Upper lobe of left lung (tissue), 6 donors: ENCODE measurements around the gene TTR. TPM values are rescaled to one million over a fixed set of nuclear protein-coding genes. Genes with fewer than 3 reads are reported as not detected.

Experiments used
- ATAC-seq, 2 donors: fragments of 200-7000 bp; cut with Tn5 transposase; one replicate each; pipeline ENCODE4 v1.9.1; 2022; ENCODE audit warnings: mild to moderate bottlenecking in 2 of 2, moderate library complexity in 2 of 2; ENCODE audit not compliant: low FRiP score in 2 of 2
- DNase-seq, 2 donors: peaks; one replicate each; pipeline ENCODE4 v3.0.0-alpha.2; 2019 to 2020
- H3K27ac ChIP-seq, 4 donors: fragments of 200-600 bp; sonication (generic); one replicate each; pipeline ENCODE4 v1.5.1; 2016 to 2019
- H3K27me3 ChIP-seq, 4 donors: fragments of 200-600 bp; sonication (generic); one replicate each; pipeline ENCODE4 v1.5.1; 2017 to 2019
- H3K36me3 ChIP-seq, 4 donors: fragments of 200-600 bp; sonication (generic); one replicate each; pipeline ENCODE4 v1.5.1; 2016 to 2019
- H3K4me1 ChIP-seq, 4 donors: fragments of 200-600 bp; sonication (generic); one replicate each; pipeline ENCODE4 v1.5.1; 2018 to 2019
- H3K4me3 ChIP-seq, 4 donors: fragments of 200-600 bp; sonication (generic); one replicate each; pipeline ENCODE4 v1.5.1; 2017 to 2019; ENCODE audit warnings: mild to moderate bottlenecking in 2 of 4, moderate library complexity in 1 of 4
- H3K9me3 ChIP-seq, 4 donors: fragments of 200-600 bp; sonication (generic); one replicate each; pipeline ENCODE4 v1.5.1; 2018 to 2019
- CTCF ChIP-seq, 6 experiments: fragments of 450-650 bp in 4 of 6; fragments of 200-600 bp in 2 of 6; sonication (generic) in 2 of 6; IDR thresholded peaks; one replicate each; pipeline ENCODE4 v1.5.1; 2016 to 2019; ENCODE audit warnings: antibody characterized with exemption in 6 of 6
- EP300 ChIP-seq, 4 donors: sonication (generic); formaldehyde crosslinking; IDR thresholded peaks; one replicate each; pipeline ENCODE4 v1.5.1; 2017; ENCODE audit warnings: antibody characterized with exemption in 4 of 4, control low read depth in 2 of 4
- POLR2A ChIP-seq, 4 donors: fragments of 450-650 bp; IDR thresholded peaks; one replicate each; pipeline ENCODE4 v1.5.1; 2016 to 2017; ENCODE audit warnings: antibody characterized with exemption in 4 of 4, mild to moderate bottlenecking in 2 of 4
- POLR2AphosphoS5 ChIP-seq, 2 donors: sonication (generic); formaldehyde crosslinking; IDR thresholded peaks; one replicate each; pipeline ENCODE4 v1.5.1; 2017; ENCODE audit warnings: antibody characterized with exemption in 2 of 2
- WGBS, 2 donors: methylation state at CpG; one replicate each; pipeline ENCODE4 v1.1.5; 2017 to 2018; 5-methylcytosine and 5-hydroxymethylcytosine counted together
- total RNA-seq, 6 donors: library from RNA; depleted of rRNA in 4 of 6; stranded (reverse); fragments of >200 nt in 4 of 6; gene quantifications; one replicate each; pipeline versions ENCODE4 v1.1.0 to v1.2.1, GENCODE V29; 2016 to 2021
- donor health status: DM: no; HTN: no; CAD: no; lungs with moderate emphysema.
- donor health status: DM: no; HTN: yes; CAD: no; lungs with severe emphysema.

TTR gene
- total RNA-seq, 6 donors from 2014 or later: 0.86 to 2.4 TPM; not detected in 4

DNA sequence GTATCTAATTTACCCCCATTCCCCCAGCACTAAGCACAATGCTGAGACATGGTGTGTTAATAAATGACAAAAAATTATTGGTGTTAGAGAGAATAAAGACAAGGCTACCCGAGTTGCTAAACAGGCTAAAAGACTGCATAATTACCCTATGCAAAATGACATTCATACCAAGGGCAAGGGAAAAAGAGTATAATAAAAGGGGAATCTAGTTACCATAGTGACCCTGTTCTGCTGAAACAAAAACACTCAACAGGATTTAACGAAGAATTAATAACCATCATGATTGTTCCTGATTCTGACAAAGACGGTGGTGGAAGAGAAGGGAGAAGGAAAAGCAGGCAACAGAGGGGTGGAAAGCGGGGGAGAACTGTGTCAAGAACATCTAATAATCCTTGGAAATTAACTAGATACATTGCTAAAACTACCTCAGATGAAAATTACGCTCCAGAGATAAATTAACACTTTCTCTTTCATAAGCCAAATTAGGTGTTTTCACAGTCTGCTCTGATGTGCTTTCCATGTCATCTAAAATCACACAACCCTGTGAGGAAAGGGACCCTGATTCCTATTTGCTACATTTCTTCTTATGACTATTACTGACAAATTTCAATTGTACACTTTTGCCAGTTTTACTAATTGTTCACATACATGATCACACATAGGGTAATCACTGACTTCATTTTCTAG is 25.5 kb downstream of the TTR start:
- Histone ChIP-seq H3K4me3 (no peak overlapping the region), H3K27ac (no peak overlapping the region), H3K27me3 (no peaks in the 10 kb centered on the region), H3K36me3 (no peaks in the 10 kb centered on the region), H3K4me1 (no peaks in the 10 kb centered on the region), H3K9me3 (no peaks in the 10 kb centered on the region)
- ATAC-seq: no peak
- WGBS, 2 donors: 66 to 70% methylated on average over 5 of the region's 5 CpGs
- no peak for DNase-seq
- no peak for TF ChIP-seq POLR2A (IDR thresholded peaks at IDR 0.05)
- no peak for TF ChIP-seq EP300 (IDR thresholded peaks at IDR 0.05)
- TF ChIP-seq POLR2AphosphoS5 (IDR thresholded peaks at IDR 0.05): no peak
- TF ChIP-seq CTCF (IDR thresholded peaks at IDR 0.05): no peak

- no peak for ATAC-seq
- no peak for DNase-seq
- no peak for TF ChIP-seq POLR2AphosphoS5 (IDR thresholded peaks at IDR 0.05)
- TF ChIP-seq POLR2A (IDR thresholded peaks at IDR 0.05): no peak
- TF ChIP-seq EP300 (IDR thresholded peaks at IDR 0.05): no peak
- TF ChIP-seq CTCF (IDR thresholded peaks at IDR 0.05): no peak
- no peaks in the 10 kb centered on the region for H3K36me3 ChIP-seq
- no peak overlapping the region for H3K27ac ChIP-seq
- no peak overlapping the region for H3K4me3 ChIP-seq
- H3K9me3 ChIP-seq: no peaks in the 10 kb centered on the region
- no peaks in the 10 kb centered on the region for H3K27me3 ChIP-seq
- no peaks in the 10 kb centered on the region for H3K4me1 ChIP-seq
- 92 to 95% methylated on average over 5 of the region's 5 CpGs for WGBS, 2 donors
These were observed 27.1 kb downstream of the TTR start for GRCh38 chr18:31618801-31619200.

DNA sequence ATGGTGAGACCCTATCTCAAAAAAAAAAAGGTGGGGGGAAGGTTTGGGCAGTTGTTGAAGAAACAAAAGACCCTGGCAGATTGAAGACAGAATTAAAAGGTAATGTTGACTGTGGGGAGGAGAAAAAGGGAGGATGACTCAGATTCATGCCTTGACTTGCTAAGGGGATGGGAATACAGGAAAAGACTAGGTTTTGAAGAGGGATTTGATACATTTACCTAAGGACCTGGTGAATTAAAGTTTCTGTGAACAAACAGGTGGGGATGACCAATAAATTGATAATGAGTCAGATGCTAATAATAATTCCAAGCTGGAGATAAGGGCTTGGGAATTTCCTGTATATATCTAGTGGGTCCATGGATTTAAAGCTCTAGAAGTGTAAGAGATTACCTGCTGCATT is 27.6 kb downstream of the TTR start:
- Histone ChIP-seq H3K36me3 (no peaks in the 10 kb centered on the region), H3K9me3 (no peaks in the 10 kb centered on the region), H3K4me1 (no peaks in the 10 kb centered on the region), H3K27ac (no peak overlapping the region), H3K4me3 (no peak overlapping the region), H3K27me3 (no peaks in the 10 kb centered on the region)
- no peak for TF ChIP-seq CTCF (IDR thresholded peaks at IDR 0.05)
- no peak for TF ChIP-seq EP300 (IDR thresholded peaks at IDR 0.05)
- no peak for TF ChIP-seq POLR2A (IDR thresholded peaks at IDR 0.05)
- no peak for TF ChIP-seq POLR2AphosphoS5 (IDR thresholded peaks at IDR 0.05)
- no peak for DNase-seq
- ATAC-seq: no peak

- no peak for TF ChIP-seq CTCF (IDR thresholded peaks at IDR 0.05)
- no peak for TF ChIP-seq EP300 (IDR thresholded peaks at IDR 0.05)
- TF ChIP-seq POLR2AphosphoS5 (IDR thresholded peaks at IDR 0.05): no peak
- TF ChIP-seq POLR2A (IDR thresholded peaks at IDR 0.05): no peak
- no peak for DNase-seq
- no peak for ATAC-seq
- H3K4me1 ChIP-seq: no peaks in the 10 kb centered on the region
- no peaks in the 10 kb centered on the region for H3K27me3 ChIP-seq
- H3K36me3 ChIP-seq: no peaks in the 10 kb centered on the region
- no peak overlapping the region for H3K27ac ChIP-seq
- H3K9me3 ChIP-seq: no peaks in the 10 kb centered on the region
- 89 to 90% methylated on average over 13 of the region's 13 CpGs for whole genome bisulfite sequencing, 2 donors
- no peak overlapping the region for H3K4me3 ChIP-seq
These were observed 33.4 kb downstream of the TTR start for GRCh38 chr18:31624892-31625640.
